Kidney tubule cell (primary cell): ENCODE measurements around the gene SHISA6.

ENCODE experiments used
- DNase-seq: peaks from one replicate; pipeline ENCODE4 v3.0.0-alpha.2; 2018; ENCODE audit warnings: low spot score

The SHISA6 gene

DNA sequence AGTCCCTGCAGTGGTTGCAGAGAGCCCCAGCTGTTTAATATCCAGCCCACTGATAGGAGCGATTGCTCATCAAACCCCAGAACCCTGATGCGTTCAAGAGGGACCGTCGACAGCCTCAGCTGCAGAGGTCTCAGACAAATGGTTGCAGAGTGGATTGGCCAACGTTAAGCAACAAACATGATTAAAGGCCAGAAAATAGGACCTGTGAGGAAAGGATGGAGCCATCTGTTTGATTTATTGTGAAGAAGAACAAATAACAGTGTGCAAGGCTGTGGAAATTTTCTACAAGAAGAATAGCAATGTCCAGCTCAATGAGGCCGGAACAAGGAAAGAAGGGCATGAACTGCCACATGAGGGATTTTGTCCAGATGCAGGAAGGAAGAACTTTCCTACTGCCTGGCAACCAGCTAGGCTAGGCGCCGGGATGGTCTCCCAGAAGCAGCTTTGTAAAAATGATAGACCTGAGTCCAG is 218.9 kb downstream of the SHISA6 start:
- no peak for DNase-seq

DNA sequence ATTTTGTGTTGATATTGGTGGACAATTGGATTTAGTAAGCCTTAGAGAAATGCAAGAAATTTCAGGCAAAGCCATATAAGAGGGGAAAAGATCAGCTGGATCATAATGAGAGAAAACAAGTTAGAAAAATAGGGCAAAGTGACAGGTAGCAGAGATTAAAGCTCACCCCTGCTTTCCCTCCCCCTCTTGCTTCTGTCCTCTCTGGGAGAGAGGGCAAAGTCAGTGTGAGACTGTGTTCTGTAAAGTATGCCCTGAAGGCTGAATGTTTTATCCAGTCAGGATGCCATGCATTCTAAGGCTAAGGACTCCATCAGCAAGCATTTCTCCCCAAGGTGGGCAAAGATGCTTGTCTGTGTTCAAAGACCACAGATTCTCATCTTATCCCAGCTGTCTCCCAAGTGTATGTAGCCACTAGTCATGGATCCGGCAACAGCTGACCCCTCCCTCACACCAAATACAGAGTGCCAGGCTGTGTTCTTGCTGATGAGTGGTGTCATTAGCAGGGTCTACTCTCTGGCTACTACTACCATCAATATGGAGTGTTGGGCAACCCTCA is 221.1 kb downstream of the SHISA6 start:
- DNase-seq = no peak

DNA sequence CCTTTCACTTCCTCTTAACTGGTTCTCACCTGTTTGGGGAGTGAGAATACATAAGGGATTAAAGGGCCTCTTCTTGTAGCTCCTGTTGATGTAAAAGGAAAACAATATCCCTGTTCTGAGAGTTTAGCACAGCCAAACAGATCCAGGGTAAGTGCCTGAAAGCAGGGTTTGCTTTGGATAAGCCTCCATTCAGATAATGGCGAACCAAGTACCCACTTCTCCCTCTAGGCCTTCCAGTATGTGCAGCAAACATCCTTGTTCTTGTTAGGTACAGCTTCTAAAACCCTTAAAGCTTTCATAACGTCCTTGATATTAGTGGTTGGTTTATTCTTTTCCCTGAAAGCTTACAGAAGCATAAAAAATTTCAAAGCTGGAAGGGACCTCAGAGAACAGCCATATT is 226.6 kb downstream of the SHISA6 start:
- DNase-seq = no peak

DNA sequence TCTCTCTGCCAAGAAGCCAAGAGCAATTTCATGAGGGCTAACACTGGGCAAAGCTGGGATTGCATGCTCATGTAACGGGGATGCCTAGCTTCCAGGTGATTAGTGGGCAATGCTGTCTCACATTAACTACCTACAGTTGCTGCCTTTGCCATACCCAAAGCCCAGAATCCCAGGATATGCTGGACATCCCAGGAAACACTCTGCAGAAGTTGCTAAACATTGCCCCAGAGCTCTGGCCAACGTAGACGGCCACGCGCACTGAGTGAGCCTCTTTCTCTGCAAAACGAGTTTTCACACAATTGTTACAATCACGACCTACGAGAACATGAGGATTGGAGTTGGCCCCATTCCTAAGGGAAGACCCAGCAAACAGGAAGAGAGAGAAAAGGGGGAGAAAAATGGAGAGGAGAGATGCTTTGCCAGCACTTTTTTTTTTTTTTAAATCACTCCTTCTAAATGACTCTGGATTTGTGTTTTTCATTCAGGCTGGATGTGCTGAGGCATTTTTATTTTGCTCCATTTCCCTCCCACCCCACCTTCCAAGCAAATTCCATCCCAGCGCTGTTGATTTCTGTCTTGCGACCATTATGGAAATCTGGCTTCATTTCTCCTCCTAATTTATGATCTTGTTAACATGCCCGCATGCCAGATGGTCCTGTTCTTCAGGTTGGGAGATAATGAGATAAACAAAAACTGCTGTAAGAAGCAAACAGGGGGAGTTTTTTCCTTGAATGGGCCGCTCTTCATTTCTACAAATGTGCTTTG is 244.5 kb downstream of the SHISA6 start:
- no peak for DNase-seq

DNA sequence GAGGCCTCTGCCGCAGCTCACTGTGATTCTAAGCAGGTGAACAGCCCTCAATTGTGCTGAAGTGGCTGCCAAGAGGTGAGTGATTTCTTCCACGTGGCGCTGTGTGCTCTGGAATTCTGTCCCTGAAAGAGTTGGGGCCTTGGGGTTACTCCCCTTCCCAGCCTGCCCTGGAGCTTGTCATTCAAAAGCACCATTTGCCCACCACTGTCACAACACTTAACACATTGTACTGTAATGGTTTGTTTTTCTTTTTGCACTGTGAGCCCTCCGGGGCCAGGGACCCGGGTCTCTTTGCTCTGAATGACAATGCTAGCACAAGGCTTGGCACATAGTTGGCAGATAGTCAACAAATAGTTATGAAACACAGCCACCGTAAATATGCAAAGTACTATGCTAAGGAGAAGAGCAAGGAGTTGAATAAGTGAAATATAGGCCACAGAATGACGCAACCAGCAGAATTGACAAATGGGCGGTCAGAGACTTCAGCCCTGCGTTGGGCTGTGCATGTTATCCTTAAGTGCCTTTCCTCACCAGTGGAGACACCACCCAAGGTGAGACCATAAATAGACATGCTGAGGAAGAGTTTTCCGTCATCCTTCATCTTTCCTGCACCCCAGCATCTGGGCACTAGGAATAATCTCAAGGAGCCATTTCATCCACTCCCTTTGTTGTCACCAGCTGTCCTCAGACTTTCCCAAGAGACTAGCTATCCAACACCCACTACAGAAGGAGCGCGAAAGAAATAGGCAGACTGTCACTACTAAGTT is 245.3 kb downstream of the SHISA6 start:
- DNase-seq = no peak

DNA sequence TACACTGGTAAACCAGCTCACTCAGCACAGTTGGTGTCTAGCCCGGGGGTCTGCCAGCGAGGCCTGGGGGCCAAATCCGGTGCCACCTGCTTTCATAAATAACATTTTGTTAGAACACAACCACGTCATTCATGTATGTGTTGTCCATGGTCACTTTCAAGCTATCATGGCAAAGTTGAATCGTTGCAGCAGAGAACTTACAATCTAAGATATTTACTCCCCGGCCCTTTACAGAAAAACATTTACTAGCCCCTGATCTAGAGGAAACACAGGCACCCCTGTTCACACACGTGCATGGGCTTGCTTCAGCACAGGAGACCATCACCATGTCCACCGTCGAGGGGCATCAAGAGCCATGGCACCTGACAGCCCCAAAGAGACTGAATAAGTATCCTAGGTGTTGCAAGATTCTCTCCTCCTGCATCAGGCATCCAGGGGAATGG is 245.9 kb downstream of the SHISA6 start:
- DNase-seq = no peak

DNA sequence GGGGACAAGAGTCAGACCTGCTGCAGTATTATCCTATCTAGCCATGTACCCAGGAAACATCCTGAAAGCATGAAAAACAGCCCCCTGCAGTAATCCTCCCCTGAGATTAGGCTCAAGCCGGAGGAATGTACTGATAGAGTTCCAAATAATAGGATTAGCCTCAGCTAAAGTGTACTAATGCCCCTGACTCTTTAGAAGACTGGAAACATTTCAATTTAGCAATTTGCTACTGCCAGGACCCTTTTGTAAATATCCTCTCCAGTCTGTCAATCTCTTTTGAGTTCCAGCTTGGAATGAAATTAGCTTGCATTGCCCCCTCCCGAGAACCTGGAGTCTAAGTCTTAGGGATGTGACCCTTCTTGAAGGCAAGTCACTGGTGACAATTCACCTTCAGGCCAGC is 246.5 kb downstream of the SHISA6 start:
- no peak for DNase-seq

DNA sequence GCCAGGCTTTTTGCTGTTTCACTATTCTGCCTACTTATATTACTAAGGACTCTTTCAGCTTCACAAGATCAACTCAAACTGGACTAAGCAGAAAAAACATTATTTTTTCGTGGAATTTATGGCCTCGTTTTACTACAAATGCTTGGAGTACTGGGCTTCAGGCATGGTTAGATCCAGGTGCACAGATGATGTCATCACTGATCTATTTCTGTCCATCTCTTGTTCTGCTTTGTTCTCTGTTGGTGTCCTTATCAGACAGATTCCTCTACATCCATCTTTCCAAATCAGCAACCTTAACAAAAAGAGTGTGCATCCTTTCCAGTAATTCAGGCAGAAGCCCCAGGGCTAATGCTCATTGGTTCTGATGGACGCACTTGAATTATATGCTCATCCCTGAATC is 247.4 kb downstream of the SHISA6 start:
- no peak for DNase-seq

DNA sequence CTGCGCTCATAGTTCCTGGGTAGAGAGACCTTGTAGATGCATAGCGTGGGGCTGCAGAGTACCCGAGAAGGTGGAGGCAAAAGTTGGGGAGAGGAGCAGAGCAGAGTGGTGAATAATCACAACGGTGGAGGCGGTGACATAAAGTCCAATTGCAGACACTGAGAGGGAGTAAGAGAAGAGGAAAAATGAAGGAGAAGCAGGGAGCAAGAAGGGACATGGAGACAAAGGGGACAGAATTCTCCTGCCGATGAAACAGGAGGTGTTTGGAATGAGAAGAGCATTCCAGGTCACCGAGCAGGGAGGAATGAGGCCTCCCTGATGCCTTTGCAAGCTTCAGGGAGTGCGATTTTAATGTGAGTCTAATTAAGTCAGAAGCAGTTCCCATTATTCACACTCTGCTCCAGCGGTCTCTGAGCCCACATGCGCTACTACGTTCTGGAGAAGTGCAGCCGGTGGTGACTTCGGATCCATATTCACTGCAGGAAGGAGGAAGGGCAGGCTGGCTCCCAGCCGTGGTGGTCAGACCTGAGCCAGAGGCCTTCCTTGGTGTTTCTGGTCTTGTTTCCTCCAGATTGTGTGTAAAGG is 249.2 kb downstream of the SHISA6 start:
- DNase-seq = no peak

DNA sequence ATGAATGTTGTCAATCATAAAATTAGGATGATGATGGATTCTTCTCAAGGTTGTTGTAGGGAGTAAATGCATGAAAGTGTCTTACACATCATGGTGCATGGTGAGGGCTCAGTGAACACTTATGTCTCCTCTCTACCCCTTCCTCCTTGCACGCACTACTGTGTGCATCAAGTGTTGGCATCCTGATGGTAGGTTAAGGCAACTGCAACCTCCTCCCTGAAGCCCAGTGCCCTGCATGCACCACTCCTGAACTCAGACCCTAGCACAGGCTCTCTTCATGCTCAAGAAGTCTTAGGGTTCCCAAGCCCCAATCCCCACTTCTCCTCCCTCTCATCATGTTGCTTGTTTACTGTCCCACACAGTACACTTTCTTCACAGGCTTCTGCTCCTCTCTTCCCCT is 251.5 kb downstream of the SHISA6 start:
- DNase-seq = no peak

DNA sequence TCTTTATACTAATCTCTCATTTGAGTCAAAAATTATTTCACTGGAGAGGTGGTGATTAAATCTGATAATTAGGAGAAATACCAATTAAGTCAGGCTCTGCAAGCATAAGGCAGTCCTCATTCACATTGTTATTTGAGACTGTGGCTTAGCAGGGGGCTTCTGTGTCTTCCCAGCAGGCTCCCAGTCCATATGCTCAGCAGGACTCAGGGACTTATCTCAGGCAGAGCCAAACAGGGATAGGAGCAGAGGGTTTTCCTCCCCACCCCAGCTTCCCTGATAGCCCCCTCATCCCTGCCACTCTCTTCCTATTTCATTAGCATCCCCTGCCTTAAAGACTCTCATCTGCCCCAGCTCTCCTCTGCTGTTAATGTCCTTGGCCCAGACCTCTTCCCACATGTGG is 252.9 kb downstream of the SHISA6 start:
- no peak for DNase-seq

DNA sequence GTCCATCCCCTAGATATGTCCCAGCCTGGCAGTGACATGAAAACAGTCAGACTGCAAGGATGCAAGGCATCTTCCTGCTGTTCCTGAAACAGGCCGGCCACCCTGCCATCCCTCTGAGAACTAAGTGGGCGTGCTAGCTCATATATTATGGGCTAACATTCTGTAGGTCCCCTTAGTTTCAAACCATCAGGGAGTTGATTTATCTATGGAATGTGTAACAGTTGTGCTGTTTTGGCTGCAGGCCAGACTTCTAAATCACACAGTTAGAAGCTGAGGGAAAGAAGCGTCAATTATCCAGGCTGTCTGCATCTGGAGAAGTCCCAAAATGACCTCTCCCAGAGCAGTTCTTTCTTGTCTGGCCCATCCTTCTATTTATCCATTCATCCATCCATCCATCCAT is 254.6 kb downstream of the SHISA6 start:
- DNase-seq = no peak

DNA sequence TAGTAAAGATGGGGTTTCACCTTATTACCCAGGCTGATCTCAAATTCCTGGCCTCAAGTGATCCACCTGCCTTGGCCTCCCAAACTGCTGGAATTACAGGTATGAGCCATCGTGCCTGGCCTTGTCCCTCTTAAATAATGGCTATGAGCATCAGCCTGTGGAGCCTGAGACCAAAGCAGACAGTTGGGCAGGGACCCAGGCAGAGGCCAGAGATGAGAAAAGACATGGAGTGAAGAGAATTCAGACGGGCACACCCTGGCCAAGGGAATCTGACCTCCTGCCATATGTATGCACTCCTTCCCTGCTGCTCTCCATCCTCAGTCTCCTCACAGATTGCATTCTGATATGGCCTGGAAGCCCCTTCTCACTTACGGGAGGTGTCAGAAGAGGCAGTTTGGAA is 258.9 kb downstream of the SHISA6 start:
- DNase-seq = no peak

DNA sequence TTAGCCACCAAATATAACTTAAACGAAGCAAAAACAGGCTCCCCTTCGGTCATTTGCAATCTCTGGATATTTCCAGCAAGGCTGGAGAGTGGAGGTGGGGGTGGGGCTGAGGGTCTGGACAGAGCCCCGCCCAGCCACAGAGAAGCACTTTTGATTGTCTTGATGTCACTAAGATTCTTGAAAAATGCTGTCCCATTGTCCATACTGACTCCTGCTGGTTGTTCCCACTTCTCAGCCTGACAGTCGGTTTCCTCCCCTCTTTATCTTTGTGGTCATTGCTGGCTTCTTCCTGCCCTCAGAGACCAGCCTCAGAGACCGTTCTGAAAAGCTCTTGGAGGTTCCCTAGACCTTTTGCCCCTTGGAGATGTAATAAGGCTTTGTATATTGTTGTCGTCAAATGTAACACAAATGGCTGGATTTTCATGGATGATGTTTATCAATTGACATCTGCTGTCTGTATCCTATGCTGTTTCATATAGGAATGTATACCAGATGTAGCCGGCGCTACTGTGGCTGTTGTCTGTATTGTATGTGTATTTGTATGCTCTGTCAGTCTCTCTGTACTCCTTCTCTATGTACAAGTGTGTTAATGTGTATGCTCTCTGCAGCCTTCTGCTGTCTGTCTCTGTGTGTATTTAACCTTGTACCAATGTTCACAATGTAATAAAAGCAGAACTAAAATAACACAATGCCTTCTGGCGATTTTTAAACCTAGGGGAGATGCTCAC is 262.5 kb downstream of the SHISA6 start:
- no peak for DNase-seq

DNA sequence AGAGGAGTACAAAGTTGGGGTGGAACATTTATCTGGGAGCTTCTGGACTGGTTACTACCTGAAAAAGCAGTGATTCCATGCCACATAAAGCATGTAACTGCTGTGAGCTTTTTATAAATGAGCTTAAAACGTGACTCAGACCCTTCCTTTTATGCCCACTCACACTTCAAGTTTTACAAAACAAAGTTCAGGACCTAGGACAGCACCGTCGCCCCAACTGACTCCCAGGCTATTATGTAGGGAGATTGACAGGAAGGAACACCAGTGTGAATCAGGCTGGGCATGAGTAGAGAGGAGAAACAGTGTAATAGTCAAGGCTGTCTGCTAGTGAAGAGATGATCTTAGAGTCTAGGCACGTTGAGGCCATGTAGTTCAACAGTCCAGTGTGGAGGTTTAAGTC is 265.6 kb downstream of the SHISA6 start:
- DNase-seq = peak; percentile 14

DNA sequence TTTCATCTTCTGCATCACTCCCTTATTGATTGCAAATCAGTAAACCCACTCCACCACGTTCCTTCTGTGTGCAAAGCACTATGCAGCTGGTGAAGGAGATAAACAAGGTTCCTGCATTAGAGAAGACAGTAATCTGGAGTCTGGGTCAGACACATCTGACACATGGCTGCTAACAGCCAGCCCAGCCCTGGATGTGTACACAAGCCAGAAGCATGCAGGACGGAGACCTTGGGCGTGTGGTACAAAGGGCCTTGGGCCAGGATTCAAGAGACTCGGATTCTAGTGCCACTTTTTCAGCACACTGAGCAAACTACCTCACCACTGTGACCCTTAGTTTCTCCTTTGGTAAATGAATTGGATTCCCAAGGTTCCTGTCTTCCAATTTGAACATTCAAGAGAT is 270.7 kb downstream of the SHISA6 start:
- DNase-seq = no peak

DNA sequence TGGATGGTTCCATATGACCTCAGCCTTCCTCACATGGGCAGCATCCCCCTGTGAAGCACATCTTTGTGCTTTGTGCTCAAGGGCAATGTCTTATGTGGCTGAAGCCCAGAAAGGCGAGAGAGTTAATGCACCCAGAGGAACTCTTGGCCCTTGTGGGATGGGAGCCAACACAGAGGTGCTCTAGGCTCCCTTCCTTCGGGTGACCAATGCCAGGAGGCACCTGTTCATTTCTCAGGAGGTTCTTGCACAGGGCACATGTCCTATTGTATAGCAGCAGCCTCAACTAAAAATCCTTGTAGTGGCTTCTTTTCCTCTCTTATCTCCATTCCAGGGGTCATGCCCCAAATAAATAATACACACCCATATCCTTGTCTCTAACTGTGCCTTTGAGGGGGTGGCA is 273.6 kb downstream of the SHISA6 start:
- DNase-seq = no peak

DNA sequence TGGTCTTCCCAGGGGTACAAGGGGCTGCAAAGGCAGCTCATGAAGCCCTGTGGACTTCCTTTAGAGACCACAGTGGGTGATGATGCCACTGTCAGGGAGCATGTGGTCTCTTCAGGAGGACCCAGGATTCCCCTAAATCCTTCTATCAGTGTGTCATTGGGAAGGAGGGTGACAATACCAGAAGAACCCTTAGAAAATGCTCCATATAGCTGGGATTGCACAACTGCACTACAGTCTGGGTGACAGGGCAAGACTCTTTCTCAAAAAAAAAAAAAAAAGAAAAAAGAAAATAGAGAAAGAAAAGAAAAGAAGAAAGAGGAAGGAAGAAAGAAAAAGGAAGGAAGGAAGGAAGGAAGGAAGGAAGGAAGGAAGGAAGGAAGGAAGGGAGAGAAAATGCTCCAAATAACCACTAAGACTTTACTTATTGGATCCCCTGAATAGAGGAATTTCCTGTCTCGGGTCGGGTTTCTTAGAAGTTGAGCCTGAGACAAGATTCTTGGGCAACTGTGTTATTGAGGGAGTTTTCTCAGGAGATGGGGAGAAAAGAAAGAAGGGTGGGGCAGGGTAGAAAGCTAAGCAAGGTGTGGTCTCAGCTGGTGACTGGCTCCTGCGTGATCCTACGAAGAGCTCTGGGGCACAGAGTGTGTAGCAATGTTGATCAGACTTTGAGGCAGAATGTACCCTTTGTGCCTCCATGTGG is 274.1 kb downstream of the SHISA6 start:
- DNase-seq = no peak

DNA sequence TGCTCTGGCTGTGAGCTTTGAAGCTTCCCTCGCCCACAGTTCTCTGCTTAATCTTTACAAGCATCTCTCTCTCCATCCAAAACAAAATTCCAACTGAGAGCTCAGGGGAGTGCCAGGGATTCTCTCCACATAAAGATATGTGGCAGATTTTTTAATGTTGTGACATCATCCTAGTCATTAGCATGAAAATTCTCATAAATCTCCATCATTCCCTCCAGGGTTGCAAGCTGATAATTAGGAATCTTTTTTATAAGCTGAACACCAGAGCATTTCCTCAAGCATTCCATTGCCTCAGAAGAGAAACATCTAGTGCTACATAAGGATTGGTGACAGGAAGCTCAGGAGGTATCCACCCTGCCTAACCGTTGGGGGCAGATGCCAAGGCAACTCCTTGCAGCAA is 274.9 kb downstream of the SHISA6 start:
- DNase-seq = no peak

DNA sequence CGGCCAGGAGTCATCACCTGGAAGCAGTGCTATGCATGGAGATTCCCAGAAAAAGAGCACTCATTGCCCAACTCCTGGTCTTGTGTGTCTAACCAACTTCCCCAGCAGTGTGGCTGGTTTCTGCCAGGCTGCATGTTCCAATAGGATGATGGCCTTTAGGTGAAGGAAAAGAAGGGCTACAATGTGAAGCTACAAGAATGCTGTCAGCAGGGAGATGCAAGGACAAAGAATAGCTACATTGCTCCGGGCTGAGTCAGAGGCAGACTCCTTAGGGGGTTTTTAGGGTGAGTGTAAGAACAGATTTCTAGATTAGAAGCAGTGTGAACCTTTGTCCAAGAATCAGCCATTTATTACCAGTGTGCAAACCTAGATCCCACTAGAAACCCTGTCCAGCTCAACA is 294.2 kb downstream of the SHISA6 start:
- DNase-seq = no peak

DNA sequence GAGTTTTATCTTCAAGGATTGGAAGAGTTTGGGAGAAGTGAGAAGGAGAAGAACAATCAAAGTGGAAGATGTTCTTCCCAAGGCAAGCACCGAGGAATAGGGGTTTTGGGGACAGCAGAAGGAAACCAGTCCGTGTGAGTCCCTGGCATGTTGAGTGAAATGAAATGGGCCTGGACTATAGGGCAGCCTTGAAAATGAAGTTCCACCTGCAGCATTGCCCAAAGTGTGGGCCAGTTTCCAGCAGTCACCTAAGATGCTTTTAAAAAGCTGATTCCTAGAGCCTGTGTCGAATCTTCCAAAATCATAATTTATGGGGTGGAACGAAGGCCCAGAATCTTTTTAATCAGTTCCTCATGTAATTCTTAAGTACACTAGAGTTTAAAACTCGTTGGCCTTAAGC is 297.4 kb downstream of the SHISA6 start:
- DNase-seq = no peak

DNA sequence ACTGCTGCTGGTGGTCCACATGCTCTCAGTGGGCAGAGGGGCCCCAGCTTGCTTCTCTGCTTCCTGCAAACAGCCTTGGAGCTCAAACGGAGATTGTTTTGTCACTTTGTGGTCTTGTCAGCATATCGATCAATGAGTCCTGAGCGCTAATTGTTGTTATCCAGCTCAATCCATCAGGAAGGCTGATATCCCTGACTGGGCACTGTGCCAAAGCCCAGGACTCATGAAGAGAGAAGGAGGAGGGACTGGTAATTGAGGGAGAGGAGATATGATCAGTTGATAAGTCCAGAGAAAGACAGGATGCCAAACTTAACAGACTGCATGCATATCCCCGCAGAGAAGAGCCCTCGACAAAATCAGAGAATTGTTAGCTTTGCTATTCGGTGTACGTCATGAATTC is 298.6 kb downstream of the SHISA6 start:
- no peak for DNase-seq
